Measurements from ENCODE around the gene DCLK1. TPM values are rescaled to one million over a fixed set of nuclear protein-coding genes. Genes with fewer than 3 reads are reported as not detected.

Gene DCLK1
- total RNA-seq, 3 donors from 2014 or later, result not detected

DNA sequence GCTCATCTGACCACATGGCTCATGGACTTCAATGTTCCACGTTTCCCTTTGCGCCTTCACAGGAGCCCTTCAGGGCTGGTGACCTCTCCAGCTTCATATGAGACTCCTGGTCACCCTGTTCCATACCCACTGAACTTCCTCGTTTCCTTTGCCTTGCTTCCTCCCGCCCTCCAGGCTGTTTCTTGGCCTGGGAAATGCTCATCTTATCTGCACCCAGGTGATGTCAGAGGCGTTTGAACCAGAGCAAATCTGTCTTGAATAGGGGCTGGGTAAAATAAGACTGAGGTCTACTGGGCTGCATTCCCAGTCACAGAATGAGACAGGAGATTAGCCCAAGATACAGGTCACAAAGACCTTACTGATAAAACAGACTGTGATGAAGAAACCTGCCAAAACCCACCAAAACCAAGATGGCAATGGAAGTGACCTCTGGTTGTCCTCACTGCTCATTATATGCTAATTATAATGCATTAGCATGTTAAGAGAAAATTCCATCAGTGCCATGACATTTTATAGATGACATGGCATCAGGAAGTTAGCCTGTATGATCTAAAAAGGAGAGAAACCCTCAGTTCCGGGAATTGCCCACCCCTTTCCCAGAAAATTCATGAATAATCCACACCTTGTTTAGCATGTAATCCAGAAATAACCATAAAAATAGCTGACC lies 102.7 kb downstream of the DCLK1 start:
- Mint-ChIP-seq H3K9me3 (peaks cover 4% of the 10 kb centered on the region), H3K36me3 (ENCODE audit: insufficient read depth) (no peaks in the 10 kb centered on the region), H3K4me1 (ENCODE audit: low read depth) (no peaks in the 10 kb centered on the region), H3K4me3 (no peak overlapping the region), H3K27me3 (ENCODE audit: low read depth) (no peaks in the 10 kb centered on the region)
- DNase-seq (no peak), ATAC-seq (no peak)

DNA sequence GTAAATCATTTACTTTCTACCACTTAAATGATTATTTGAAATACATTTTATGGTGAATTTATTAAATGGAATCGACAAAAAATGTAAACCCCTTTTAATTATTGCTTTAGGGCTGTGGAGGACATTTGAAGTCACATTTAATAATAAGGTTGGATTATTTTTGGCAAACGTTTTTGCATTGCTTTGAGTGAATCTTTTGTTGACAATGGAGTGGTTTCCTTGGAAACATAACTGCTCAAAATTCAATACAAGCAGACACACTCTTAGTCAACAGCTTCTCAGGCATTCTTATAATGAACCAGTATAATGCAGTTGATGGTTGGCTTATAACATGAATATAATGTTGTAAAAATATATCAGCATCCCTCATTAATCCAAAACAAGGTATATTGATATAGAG lies 104.7 kb downstream of the DCLK1 start:
- Mint-ChIP-seq H3K4me1 (ENCODE audit: low read depth) (no peaks in the 10 kb centered on the region), H3K27me3 (ENCODE audit: low read depth) (no peaks in the 10 kb centered on the region), H3K9me3 (peaks cover 1% of the 10 kb centered on the region), H3K4me3 (no peak overlapping the region), H3K36me3 (ENCODE audit: insufficient read depth) (no peaks in the 10 kb centered on the region)
- DNase-seq (no peak), ATAC-seq (no peak)

DNA sequence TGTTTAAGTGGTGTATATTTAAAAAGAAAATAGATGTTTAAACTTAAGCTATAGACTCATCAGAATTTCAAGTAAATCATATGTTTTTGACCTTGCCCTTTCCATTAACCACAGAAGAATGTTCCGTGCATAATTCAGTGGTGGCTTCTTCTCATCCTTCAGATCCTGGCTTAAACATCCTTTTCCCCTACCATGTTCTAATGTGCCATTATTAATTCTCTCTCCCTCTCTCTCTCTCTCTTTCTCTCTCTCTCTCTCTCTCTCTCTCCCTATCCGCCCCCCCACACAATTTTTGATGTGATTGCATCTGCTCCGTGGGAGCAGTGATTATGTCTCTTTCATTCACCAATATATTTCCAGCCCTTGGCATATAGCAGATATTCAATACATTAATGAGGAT lies 116.4 kb downstream of the DCLK1 start:
- Mint-ChIP-seq H3K4me3 (no peak overlapping the region), H3K27me3 (ENCODE audit: low read depth) (no peaks in the 10 kb centered on the region), H3K4me1 (ENCODE audit: low read depth) (no peaks in the 10 kb centered on the region), H3K9me3 (peaks cover 5% of the 10 kb centered on the region), H3K36me3 (ENCODE audit: insufficient read depth) (no peaks in the 10 kb centered on the region)
- DNase-seq (no peak), ATAC-seq (no peak)

DNA sequence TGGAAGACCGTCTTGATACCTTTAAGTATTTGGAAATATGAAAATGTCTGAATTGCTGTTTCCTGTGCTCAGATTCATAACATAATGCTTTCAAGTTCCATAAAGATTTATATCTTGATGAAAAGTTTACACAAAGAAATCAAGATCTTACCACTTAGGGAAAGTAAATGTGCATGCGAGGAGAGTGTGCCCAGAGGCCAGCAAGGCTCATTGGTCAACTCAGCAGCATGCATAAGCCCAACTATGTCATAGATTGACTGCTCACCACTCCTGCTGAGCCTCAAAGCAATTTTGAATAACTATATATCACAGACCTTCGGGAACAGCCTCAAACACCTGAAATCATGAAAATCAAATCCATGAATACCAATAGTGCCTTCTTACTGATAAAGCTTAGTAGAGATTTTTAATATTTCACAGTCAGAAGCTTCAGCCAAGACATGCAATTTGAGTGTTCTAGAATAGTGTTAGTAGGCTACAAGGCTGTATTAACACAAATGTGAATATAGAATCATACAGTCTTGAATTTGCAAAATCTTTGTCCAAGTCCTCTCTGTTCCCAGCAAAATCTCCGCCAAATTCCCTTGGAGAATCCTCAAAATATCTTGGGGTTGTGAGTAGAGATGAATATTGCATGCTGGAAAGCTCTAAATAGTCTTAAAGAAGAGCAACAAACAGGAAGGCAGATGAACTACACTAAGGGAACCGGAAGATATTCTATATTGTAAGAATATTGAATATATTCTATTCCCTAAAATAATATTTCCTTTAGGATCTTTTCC lies 124.1 kb downstream of the DCLK1 start:
- Mint-ChIP-seq H3K36me3 (ENCODE audit: insufficient read depth) (no peaks in the 10 kb centered on the region), H3K9me3 (peaks cover 9% of the 10 kb centered on the region), H3K4me3 (no peak overlapping the region), H3K4me1 (ENCODE audit: low read depth) (no peaks in the 10 kb centered on the region), H3K27me3 (ENCODE audit: low read depth) (no peaks in the 10 kb centered on the region)
- no peak for DNase-seq
- ATAC-seq, result no peak

DNA sequence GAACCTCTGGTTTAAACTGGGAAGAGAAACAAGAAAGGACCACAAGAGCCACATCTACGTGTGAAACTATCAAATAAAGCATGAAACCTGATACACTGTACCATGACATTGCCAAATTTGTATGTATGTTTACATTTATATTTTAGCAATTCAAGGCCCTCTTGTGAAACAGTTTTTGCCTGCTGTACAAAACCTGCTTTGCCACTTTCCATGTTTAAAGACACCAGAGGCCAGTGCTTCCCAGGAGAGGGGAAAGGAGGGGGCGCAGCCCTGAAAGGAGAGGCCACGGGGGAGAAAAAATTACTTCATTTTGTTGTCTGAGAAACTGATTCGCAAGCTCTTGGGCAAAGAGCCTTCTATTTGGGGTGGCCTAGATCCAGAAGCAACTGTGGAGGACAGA lies 124.8 kb downstream of the DCLK1 start:
- H3K4me1 Mint-ChIP-seq (ENCODE audit: low read depth), result no peaks in the 10 kb centered on the region
- H3K4me3 Mint-ChIP-seq, result no peak overlapping the region
- H3K36me3 Mint-ChIP-seq (ENCODE audit: insufficient read depth), result no peaks in the 10 kb centered on the region
- no peaks in the 10 kb centered on the region for H3K27me3 Mint-ChIP-seq (ENCODE audit: low read depth)
- DNase-seq, result no peak
- no peak for ATAC-seq
- H3K9me3 Mint-ChIP-seq, result peaks cover 9% of the 10 kb centered on the region

DNA sequence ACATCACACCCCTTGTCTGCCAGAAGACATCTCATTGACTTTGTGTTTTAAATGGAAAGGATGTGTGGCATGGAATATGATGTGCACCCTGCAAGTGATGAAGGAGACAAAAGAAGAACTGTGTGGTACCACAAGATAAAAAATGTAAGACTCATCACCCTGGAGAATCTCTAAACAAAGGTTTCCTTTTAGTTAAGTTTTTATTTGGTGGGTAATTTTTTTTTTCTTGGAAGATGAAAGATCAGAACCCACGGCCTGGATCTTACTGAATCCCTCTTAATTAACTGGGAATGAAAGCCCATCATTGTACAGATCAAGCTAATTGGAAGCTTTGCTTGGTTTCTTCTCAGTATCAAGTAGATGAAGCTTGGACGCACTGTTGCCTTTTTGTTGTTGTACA lies 129.6 kb downstream of the DCLK1 start:
- no peaks in the 10 kb centered on the region for H3K36me3 Mint-ChIP-seq (ENCODE audit: insufficient read depth)
- no peaks in the 10 kb centered on the region for H3K4me1 Mint-ChIP-seq (ENCODE audit: low read depth)
- H3K27me3 Mint-ChIP-seq (ENCODE audit: low read depth), result no peaks in the 10 kb centered on the region
- H3K4me3 Mint-ChIP-seq, result no peak overlapping the region
- peaks cover 13% of the 10 kb centered on the region for H3K9me3 Mint-ChIP-seq
- DNase-seq (no peak), ATAC-seq (no peak)

DNA sequence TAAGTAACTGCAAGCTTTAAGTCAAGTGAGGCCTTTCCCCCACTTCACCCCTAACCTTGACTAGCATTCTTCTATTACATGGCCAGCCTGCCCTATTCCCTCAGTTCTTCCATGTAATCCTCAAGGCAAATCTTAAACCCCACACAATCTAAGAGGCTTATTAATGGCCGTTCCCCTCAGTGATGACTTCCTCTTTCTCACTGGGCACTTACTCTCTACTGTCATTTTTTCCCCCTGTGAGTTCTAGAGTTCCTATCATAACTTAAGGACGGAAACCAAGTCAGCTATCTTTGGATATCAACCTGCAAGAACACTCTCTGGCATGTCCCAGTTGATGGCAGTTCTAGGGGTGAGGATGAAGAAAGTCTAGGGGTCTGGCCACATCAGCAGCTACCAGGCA lies 131.2 kb downstream of the DCLK1 start:
- ATAC-seq (no peak), DNase-seq (no peak)
- H3K27me3 Mint-ChIP-seq (ENCODE audit: low read depth), result no peaks in the 10 kb centered on the region
- no peaks in the 10 kb centered on the region for H3K36me3 Mint-ChIP-seq (ENCODE audit: insufficient read depth)
- H3K9me3 Mint-ChIP-seq, result peaks cover 4% of the 10 kb centered on the region
- H3K4me3 Mint-ChIP-seq, result no peak overlapping the region
- no peaks in the 10 kb centered on the region for H3K4me1 Mint-ChIP-seq (ENCODE audit: low read depth)

DNA sequence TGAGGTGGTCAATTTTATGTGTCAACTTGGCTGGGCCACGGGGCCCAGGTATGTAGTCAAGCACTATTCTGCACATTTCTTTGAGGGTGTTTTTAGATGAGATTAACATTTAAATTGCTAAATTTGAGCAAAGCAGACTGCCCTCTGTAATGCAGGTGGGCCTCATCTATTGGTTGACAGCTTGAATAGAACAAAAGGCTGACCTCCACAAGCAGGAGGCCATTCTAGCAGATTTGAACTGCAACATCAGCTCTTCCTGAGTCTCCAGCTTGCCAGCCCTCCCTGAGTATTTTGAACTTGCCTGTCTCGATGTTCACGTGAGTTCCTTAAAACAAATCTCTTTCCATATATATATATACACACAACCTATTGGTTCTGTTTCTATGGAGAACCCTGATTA lies 134.8 kb downstream of the DCLK1 start:
- no peak for DNase-seq
- Mint-ChIP-seq H3K27me3 (ENCODE audit: low read depth) (no peaks in the 10 kb centered on the region), H3K4me3 (no peak overlapping the region), H3K4me1 (ENCODE audit: low read depth) (no peaks in the 10 kb centered on the region), H3K36me3 (ENCODE audit: insufficient read depth) (no peaks in the 10 kb centered on the region), H3K9me3 (peaks cover 4% of the 10 kb centered on the region)
- no peak for ATAC-seq

DNA sequence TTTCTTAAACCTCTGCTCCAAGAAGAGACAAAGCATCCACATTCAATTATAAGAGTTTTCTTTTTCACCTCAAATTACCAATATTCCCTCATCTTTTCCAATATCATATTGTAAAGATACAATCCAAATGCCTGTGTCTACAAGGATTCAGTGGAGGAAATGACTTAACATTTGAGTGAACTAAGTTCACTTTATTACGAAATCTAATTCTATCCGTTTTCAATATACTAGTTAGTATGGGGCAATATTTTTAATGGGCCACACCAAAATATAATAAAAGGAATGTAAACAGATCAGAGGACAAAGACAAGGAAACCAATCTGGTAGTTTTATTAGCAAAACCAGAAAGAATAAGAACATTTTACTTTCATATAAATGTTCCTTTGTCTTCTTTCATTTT lies 136.0 kb downstream of the DCLK1 start:
- H3K4me1 Mint-ChIP-seq (ENCODE audit: low read depth), result no peaks in the 10 kb centered on the region
- H3K27me3 Mint-ChIP-seq (ENCODE audit: low read depth), result no peaks in the 10 kb centered on the region
- H3K36me3 Mint-ChIP-seq (ENCODE audit: insufficient read depth), result no peaks in the 10 kb centered on the region
- peaks cover 4% of the 10 kb centered on the region for H3K9me3 Mint-ChIP-seq
- DNase-seq, result no peak
- ATAC-seq, result no peak
- H3K4me3 Mint-ChIP-seq, result no peak overlapping the region

DNA sequence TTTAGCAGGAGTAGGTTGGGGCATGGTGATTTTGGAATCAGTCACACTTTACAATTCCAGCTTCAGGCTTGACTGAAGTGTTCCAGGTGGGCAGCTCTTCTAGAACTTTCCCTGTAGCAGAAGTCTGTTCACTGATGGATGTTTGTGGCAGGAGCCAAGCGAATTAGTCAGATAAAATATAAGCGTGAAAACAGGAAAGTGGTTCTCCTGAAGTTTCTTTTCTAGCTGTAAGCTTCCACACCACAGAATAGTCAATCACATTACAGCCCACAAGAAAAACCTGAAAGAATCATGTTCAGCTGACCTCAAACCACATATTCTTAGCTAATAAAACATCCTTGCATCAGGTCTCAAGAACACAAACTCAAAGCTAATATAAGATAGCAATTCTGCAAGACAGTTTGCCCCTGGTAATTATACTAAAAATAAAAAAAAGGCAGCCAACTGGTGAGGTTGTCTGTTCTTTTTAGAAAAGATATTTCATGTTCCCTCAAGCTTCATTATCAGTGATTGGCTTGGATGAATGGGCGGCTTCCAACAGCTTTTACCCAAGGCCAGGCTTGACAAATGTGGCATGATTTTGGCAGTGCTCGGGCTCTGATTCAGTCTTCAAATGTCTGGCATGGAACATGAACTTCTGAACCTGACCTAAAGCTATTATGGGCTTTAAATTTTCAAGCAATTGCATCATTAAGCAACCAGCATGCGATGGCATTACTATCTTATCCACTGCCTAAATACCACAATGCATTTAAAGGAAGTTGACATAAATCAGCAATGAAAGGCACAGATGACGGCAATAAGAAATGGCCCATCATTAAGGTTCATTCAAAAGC lies 136.8 kb downstream of the DCLK1 start:
- H3K4me3 Mint-ChIP-seq, result no peak overlapping the region
- no peaks in the 10 kb centered on the region for H3K4me1 Mint-ChIP-seq (ENCODE audit: low read depth)
- peaks cover 4% of the 10 kb centered on the region for H3K9me3 Mint-ChIP-seq
- ATAC-seq, result no peak
- no peaks in the 10 kb centered on the region for H3K27me3 Mint-ChIP-seq (ENCODE audit: low read depth)
- DNase-seq, result no peak
- no peaks in the 10 kb centered on the region for H3K36me3 Mint-ChIP-seq (ENCODE audit: insufficient read depth)

DNA sequence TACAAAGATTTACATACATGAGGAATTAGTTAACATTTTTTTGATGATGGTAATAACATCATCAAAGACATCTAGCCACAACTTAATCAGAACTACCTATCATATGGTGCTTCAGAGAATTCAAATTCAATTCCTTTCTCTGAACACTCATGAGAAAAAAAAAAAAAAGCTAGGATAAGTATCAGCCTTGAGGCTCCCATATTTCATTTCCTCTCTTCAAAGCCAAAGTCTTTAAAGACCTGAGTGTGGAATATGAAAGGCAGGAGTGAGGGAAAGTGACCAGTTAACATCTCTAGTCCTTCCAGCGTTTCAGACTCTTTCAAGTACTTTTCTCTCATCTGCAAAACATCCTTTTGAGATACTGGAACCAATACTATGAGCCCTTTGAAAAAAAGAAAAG lies 137.5 kb downstream of the DCLK1 start:
- no peaks in the 10 kb centered on the region for H3K27me3 Mint-ChIP-seq (ENCODE audit: low read depth)
- H3K4me1 Mint-ChIP-seq (ENCODE audit: low read depth), result no peaks in the 10 kb centered on the region
- H3K36me3 Mint-ChIP-seq (ENCODE audit: insufficient read depth), result no peaks in the 10 kb centered on the region
- peaks cover 4% of the 10 kb centered on the region for H3K9me3 Mint-ChIP-seq
- no peak for ATAC-seq
- no peak overlapping the region for H3K4me3 Mint-ChIP-seq
- no peak for DNase-seq

DNA sequence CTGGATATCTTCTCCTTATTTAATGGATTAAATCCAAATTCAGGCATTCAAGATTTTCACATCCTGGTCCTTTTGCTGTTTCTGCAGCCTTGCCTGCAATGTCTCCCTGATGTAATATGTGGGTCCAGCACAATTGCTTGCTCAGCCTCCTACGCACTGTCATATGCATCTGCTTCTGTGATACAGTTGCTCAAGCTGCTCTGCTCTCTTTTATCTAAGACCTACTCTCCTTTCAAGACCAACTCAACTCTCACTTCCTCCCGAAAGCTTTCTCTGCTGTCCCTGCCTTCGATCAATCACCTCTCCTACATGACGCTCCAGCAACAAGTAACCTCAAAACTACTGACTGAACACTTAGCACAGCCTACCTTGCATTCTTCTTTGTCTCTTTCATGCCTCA lies 138.2 kb downstream of the DCLK1 start:
- Mint-ChIP-seq H3K27me3 (ENCODE audit: low read depth) (no peaks in the 10 kb centered on the region), H3K4me3 (no peak overlapping the region), H3K36me3 (ENCODE audit: insufficient read depth) (no peaks in the 10 kb centered on the region), H3K4me1 (ENCODE audit: low read depth) (no peaks in the 10 kb centered on the region), H3K9me3 (no peaks in the 10 kb centered on the region)
- ATAC-seq, result no peak
- DNase-seq, result no peak

DNA sequence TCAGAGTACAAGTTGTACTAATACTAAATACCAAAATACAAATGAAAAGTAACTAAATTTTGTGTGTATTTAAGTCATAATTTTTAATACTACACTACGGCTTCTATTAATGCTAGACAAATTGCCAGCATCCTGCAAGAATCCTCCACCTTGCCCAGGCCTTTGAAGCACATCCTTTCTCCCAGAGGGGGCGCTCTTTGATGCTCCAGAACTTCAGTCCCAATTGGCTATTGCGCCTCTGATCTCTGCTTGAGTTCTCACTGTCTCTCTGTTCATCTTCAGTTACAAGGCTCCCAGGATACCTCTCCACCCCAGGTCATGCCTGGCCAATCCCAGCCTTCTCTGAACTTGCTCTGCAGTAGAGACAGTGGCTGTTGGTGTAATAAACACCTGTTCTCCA lies 141.0 kb downstream of the DCLK1 start:
- H3K4me3 Mint-ChIP-seq, result no peak overlapping the region
- no peaks in the 10 kb centered on the region for H3K4me1 Mint-ChIP-seq (ENCODE audit: low read depth)
- no peak for DNase-seq

DNA sequence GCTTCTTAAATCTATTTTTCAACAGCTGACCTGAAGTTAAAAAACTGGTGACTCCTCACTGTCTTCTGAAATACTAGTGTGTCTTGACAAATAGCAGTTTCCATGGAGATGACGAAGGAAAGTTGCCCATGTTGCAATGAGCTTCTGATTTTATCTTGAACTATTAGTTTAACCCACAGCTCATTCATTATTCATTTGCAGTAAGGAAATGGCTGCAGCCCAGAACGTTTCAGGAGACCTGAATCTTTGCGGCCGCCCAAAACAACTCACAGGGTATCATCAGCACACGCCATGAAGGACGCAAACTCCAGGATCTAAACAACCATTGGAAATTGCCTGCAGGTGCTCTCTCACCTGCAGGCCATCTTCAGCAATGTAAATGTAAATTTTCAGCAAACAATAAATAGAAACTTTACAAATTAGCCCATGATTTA lies 142.5 kb downstream of the DCLK1 start:
- ATAC-seq (no peak), DNase-seq (no peak)
- Mint-ChIP-seq H3K9me3 (no peaks in the 10 kb centered on the region), H3K36me3 (ENCODE audit: insufficient read depth) (no peaks in the 10 kb centered on the region), H3K27me3 (ENCODE audit: low read depth) (peaks cover 2% of the 10 kb centered on the region), H3K4me1 (ENCODE audit: low read depth) (no peaks in the 10 kb centered on the region), H3K4me3 (no peak overlapping the region)

More for the DNA sequence above, 141.0 kb downstream of the DCLK1 start:
- H3K9me3 Mint-ChIP-seq, result no peaks in the 10 kb centered on the region
- no peak for ATAC-seq
- no peaks in the 10 kb centered on the region for H3K36me3 Mint-ChIP-seq (ENCODE audit: insufficient read depth)
- peaks cover 2% of the 10 kb centered on the region for H3K27me3 Mint-ChIP-seq (ENCODE audit: low read depth)

All from activated T-cell treated with anti-CD3 and anti-CD28 coated beads, Interleukin-2, amount 50 U/mL, for 4 hours (primary cell).